Measurements from ENCODE around the gene ALDH8A1. TPM values are rescaled to one million over a fixed set of nuclear protein-coding genes. Genes with fewer than 3 reads are reported as not detected.

ALDH8A1 gene
- total and polyA plus RNA-seq, 9 donors = 0.21 to 5.4 (median 0.80) TPM

- no peak for TF ChIP-seq CTCF (IDR thresholded peaks at IDR 0.05)
- no peak for TF ChIP-seq EP300 (IDR thresholded peaks at IDR 0.05)
- TF ChIP-seq POLR2A (IDR thresholded peaks at IDR 0.05) = no peak
- H3K4me1 ChIP-seq (ENCODE audit: insufficient read depth) = no peaks in the 10 kb centered on the region
- DNase-seq = no peak
- intact Hi-C loops (cut with DNase I) = no loop called here
- no peaks in the 10 kb centered on the region for H3K9me3 ChIP-seq
- no peaks in the 10 kb centered on the region for H3K36me3 ChIP-seq
- no peaks in the 10 kb centered on the region for H3K27me3 ChIP-seq
- no peak overlapping the region for H3K4me3 ChIP-seq
- no peak overlapping the region for H3K27ac ChIP-seq
Measured at GRCh38 chr6:134994431-134994830, 44.5 kb upstream of the ALDH8A1 start.

GRCh38 chr6:134992155-134992554 lies 42.3 kb upstream of the ALDH8A1 start:
- peaks cover 2% of the 10 kb centered on the region for H3K27me3 ChIP-seq
- TF ChIP-seq EP300 (IDR thresholded peaks at IDR 0.05) (no peak), CTCF (IDR thresholded peaks at IDR 0.05) (no peak), POLR2A (IDR thresholded peaks at IDR 0.05) (no peak)
- no peak overlapping the region for H3K27ac ChIP-seq
- H3K4me3 ChIP-seq = no peak overlapping the region
- no peaks in the 10 kb centered on the region for H3K36me3 ChIP-seq
- intact Hi-C loops (cut with DNase I) = no loop called here
- no peaks in the 10 kb centered on the region for H3K9me3 ChIP-seq
- 97 to 98% (median 97%) methylated on average over 6 of the region's 6 CpGs for WGBS, 3 donors
- DNase-seq = no peak
- no peaks in the 10 kb centered on the region for H3K4me1 ChIP-seq (ENCODE audit: insufficient read depth)

GRCh38 chr6:134990262-134990661 lies 40.4 kb upstream of the ALDH8A1 start:
- no peak for DNase-seq
- 94 to 97% (median 95%) methylated on average over 3 of the region's 3 CpGs for WGBS, 3 donors
- no peak for TF ChIP-seq POLR2A (IDR thresholded peaks at IDR 0.05)
- TF ChIP-seq EP300 (IDR thresholded peaks at IDR 0.05) = no peak
- no peak for TF ChIP-seq CTCF (IDR thresholded peaks at IDR 0.05)
- intact Hi-C loops (cut with DNase I) = no loop called here
- Histone ChIP-seq H3K9me3 (no peaks in the 10 kb centered on the region), H3K4me3 (no peak overlapping the region), H3K27ac (no peak overlapping the region), H3K27me3 (peaks cover 3% of the 10 kb centered on the region), H3K36me3 (no peaks in the 10 kb centered on the region), H3K4me1 (ENCODE audit: insufficient read depth) (no peaks in the 10 kb centered on the region)

GRCh38 chr6:134984821-134985220 lies 34.9 kb upstream of the ALDH8A1 start:
- Histone ChIP-seq H3K36me3 (no peaks in the 10 kb centered on the region), H3K9me3 (no peaks in the 10 kb centered on the region), H3K4me3 (no peak overlapping the region), H3K27ac (no peak overlapping the region), H3K27me3 (peaks cover 3% of the 10 kb centered on the region), H3K4me1 (ENCODE audit: insufficient read depth) (no peaks in the 10 kb centered on the region)
- intact Hi-C loops (cut with DNase I) = no loop called here
- 29 to 33% (median 33%) methylated on average over 1 of the region's 1 CpG for WGBS, 3 donors
- TF ChIP-seq POLR2A (IDR thresholded peaks at IDR 0.05) (no peak), EP300 (IDR thresholded peaks at IDR 0.05) (no peak), CTCF (IDR thresholded peaks at IDR 0.05) (no peak)
- DNase-seq = no peak

- DNase-seq = no peak
- 96 to 98% (median 96%) methylated on average over 2 of the region's 2 CpGs for WGBS, 3 donors
- Histone ChIP-seq H3K36me3 (no peaks in the 10 kb centered on the region), H3K4me3 (no peak overlapping the region), H3K9me3 (no peaks in the 10 kb centered on the region), H3K4me1 (ENCODE audit: insufficient read depth) (no peaks in the 10 kb centered on the region), H3K27me3 (peaks cover 3% of the 10 kb centered on the region), H3K27ac (no peak overlapping the region)
- TF ChIP-seq POLR2A (IDR thresholded peaks at IDR 0.05) (no peak), CTCF (IDR thresholded peaks at IDR 0.05) (no peak), EP300 (IDR thresholded peaks at IDR 0.05) (no peak)
- intact Hi-C loops (cut with DNase I) = no loop called here
Measured at GRCh38 chr6:134983823-134984222, 33.9 kb upstream of the ALDH8A1 start.
